ENCODE data around the gene FAM118A. TPM values are rescaled to one million over a fixed set of nuclear protein-coding genes. Genes with fewer than 3 reads are reported as not detected.
A peak's percentile ranks its signal among the peaks of the same experiment; 100 is the strongest.

FAM118A gene
- total RNA-seq, 1 donor from 2014 or later, result 18.3 TPM

- H4K20me1 ChIP-seq (ENCODE audit: insufficient read depth, low read length), result peaks cover 16% of the 10 kb centered on the region
- peak overlapping the region; percentile 76 for H3K4me2 ChIP-seq (ENCODE audit: low read length)
- no peaks in the 10 kb centered on the region for H3K27me3 ChIP-seq (ENCODE audit: insufficient read depth, low read length)
- H3K36me3 Mint-ChIP-seq (ENCODE audit: low read depth, unreplicated experiment), result peaks cover 5% of the 10 kb centered on the region
- FAIRE-seq, result peak; percentile 13
- H3K9ac ChIP-seq (ENCODE audit: low read length), result peak overlapping the region; percentile 64
- H3K27ac ChIP-seq (ENCODE audit: low read depth, low read length), result peak overlapping the region; percentile 81
- no peak for TF ChIP-seq CTCF (IDR thresholded peaks at IDR 0.05; ENCODE audit: insufficient read depth, low read depth, low read length)
- no peak for TF ChIP-seq EZH2 (IDR thresholded peaks at IDR 0.05; ENCODE audit: insufficient read depth, low read length)
- H3K4me1 Mint-ChIP-seq (ENCODE audit: low read depth, unreplicated experiment), result peaks cover 26% of the 10 kb centered on the region
- peak overlapping the region; percentile 20 for H3K4me3 ChIP-seq (ENCODE audit: insufficient read depth, low read depth, low read length)
- no peaks in the 10 kb centered on the region for H3K9me3 Mint-ChIP-seq (ENCODE audit: unreplicated experiment)
- peak overlapping the region; percentile 36 for H2AFZ ChIP-seq (ENCODE audit: low read depth, low read length)
- H3K9me3 ChIP-seq (ENCODE audit: insufficient read depth, low read depth, low read length), result no peaks in the 10 kb centered on the region
- H3K36me3 ChIP-seq (ENCODE audit: insufficient read depth, low read length), result peaks cover 11% of the 10 kb centered on the region
- peaks cover 26% of the 10 kb centered on the region for H3K4me1 ChIP-seq (ENCODE audit: insufficient read depth, low read length)
- H3K4me3 Mint-ChIP-seq (ENCODE audit: unreplicated experiment), result peak overlapping the region; percentile 20
- H3K27ac Mint-ChIP-seq (ENCODE audit: unreplicated experiment), result peak overlapping the region; percentile 98
- peaks cover 66% of the 10 kb centered on the region for H3K79me2 ChIP-seq (ENCODE audit: insufficient read depth, low read length)
- peak; percentile 68 for DNase-seq (ENCODE audit: low read depth)
- H3K27me3 Mint-ChIP-seq (ENCODE audit: low read depth, unreplicated experiment), result no peaks in the 10 kb centered on the region
Measured at GRCh38 chr22:45318558-45319323, 9.0 kb downstream of the FAM118A start.

GRCh38 chr22:45319324-45319685 lies 9.6 kb downstream of the FAM118A start:
- peaks cover 26% of the 10 kb centered on the region for H3K4me1 ChIP-seq (ENCODE audit: insufficient read depth, low read length)
- Mint-ChIP-seq H3K4me1 (ENCODE audit: low read depth, unreplicated experiment) (peaks cover 28% of the 10 kb centered on the region), H3K27ac (ENCODE audit: unreplicated experiment) (peak overlapping the region; percentile 98), H3K36me3 (ENCODE audit: low read depth, unreplicated experiment) (peaks cover 9% of the 10 kb centered on the region), H3K27me3 (ENCODE audit: low read depth, unreplicated experiment) (no peaks in the 10 kb centered on the region), H3K9me3 (ENCODE audit: unreplicated experiment) (no peaks in the 10 kb centered on the region), H3K4me3 (ENCODE audit: unreplicated experiment) (no peak overlapping the region)
- H3K27ac ChIP-seq (ENCODE audit: low read depth, low read length), result peak overlapping the region; percentile 81
- peak overlapping the region; percentile 76 for H3K4me2 ChIP-seq (ENCODE audit: low read length)
- no peaks in the 10 kb centered on the region for H3K9me3 ChIP-seq (ENCODE audit: insufficient read depth, low read depth, low read length)
- peaks cover 14% of the 10 kb centered on the region for H4K20me1 ChIP-seq (ENCODE audit: insufficient read depth, low read length)
- DNase-seq (ENCODE audit: low read depth) (peak; percentile 35), FAIRE-seq (no peak)
- peak overlapping the region; percentile 64 for H3K9ac ChIP-seq (ENCODE audit: low read length)
- peaks cover 62% of the 10 kb centered on the region for H3K79me2 ChIP-seq (ENCODE audit: insufficient read depth, low read length)
- H3K36me3 ChIP-seq (ENCODE audit: insufficient read depth, low read length), result peaks cover 11% of the 10 kb centered on the region
- H3K4me3 ChIP-seq (ENCODE audit: insufficient read depth, low read depth, low read length), result peak overlapping the region; percentile 20
- TF ChIP-seq EZH2 (IDR thresholded peaks at IDR 0.05; ENCODE audit: insufficient read depth, low read length), result no peak
- TF ChIP-seq CTCF (IDR thresholded peaks at IDR 0.05; ENCODE audit: insufficient read depth, low read depth, low read length), result no peak
- H3K27me3 ChIP-seq (ENCODE audit: insufficient read depth, low read length), result no peaks in the 10 kb centered on the region
- H2AFZ ChIP-seq (ENCODE audit: low read depth, low read length), result no peak overlapping the region

All from astrocyte (in vitro differentiated cells and primary cell).